Common myeloid progenitor, CD34-positive (primary cell): ENCODE data around the gene LFNG.
A peak's percentile ranks its signal among the peaks of the same experiment; 100 is the strongest.

Experiments
- CTCF ChIA-PET: fragments of 350-600 bp; sonication (Branson Sonifier 250); formaldehyde crosslinking; loops from one replicate; lab custom pipeline; 2021; ENCODE audit warnings: antibody characterized with exemption; lab: Charles Lee
- POLR2A ChIA-PET: fragments of 350-600 bp; sonication (Branson Sonifier 250); formaldehyde crosslinking; loops from one replicate; lab custom pipeline; 2021; ENCODE audit warnings: antibody characterized with exemption; lab: Charles Lee
- DNase-seq, 3 donors: peaks; one replicate each; pipeline versions ENCODE4 v3.0.0 to v3.0.0-alpha.2; 2013
- H3K27ac ChIP-seq, 2 experiments: 1 replicate in 1 of 2; 2 replicates in 1 of 2; pipeline ENCODE4 v1.7.0; 2013; ENCODE audit warnings: inconsistent platforms in 2 of 2, low read length in 2 of 2, mild to moderate bottlenecking in 2 of 2, low read depth in 1 of 2, moderate library complexity in 1 of 2; ENCODE audit not compliant: severe bottlenecking in 2 of 2, insufficient read depth in 1 of 2, poor library complexity in 1 of 2
- H3K27me3 ChIP-seq, 5 experiments: replicated peaks in 2 of 5; 1 replicate in 3 of 5; 2 replicates in 2 of 5; pipeline versions ENCODE4 v1.6.1 to v1.7.0; 2013; ENCODE audit warnings: low read length in 4 of 5, mild to moderate bottlenecking in 2 of 5, moderate library complexity in 2 of 5, inconsistent platforms in 1 of 5; ENCODE audit not compliant: insufficient read depth in 5 of 5, control insufficient read depth in 4 of 5
- H3K36me3 ChIP-seq, 4 experiments: 1 replicate in 2 of 4; 2 replicates in 2 of 4; pipeline versions ENCODE4 v1.6.1 to v1.7.0; 2013; ENCODE audit warnings: low read length in 3 of 4, control low read depth in 1 of 4, mild to moderate bottlenecking in 1 of 4; ENCODE audit not compliant: control insufficient read depth in 4 of 4, insufficient read depth in 4 of 4
- H3K4me1 ChIP-seq, 4 experiments: 1 replicate in 3 of 4; 2 replicates in 1 of 4; pipeline versions ENCODE4 v1.6.1 to v1.7.1; 2013; ENCODE audit warnings: low read length in 3 of 4, mild to moderate bottlenecking in 3 of 4, control low read depth in 1 of 4, inconsistent platforms in 1 of 4, moderate library complexity in 1 of 4; ENCODE audit not compliant: control insufficient read depth in 4 of 4, insufficient read depth in 4 of 4; ENCODE audit errors: control extremely low read depth in 1 of 4
- H3K4me3 ChIP-seq, 7 experiments: 1 replicate in 4 of 7; 2 replicates in 3 of 7; pipeline versions ENCODE4 v1.5.1 to v1.7.0; 2013; ENCODE audit warnings: mild to moderate bottlenecking in 7 of 7, low read length in 6 of 7, moderate library complexity in 6 of 7, inconsistent platforms in 2 of 7, low read depth in 2 of 7, control low read depth in 1 of 7; ENCODE audit not compliant: insufficient read depth in 4 of 7, control insufficient read depth in 1 of 7; ENCODE audit errors: extremely low read depth in 1 of 7
- H3K9me3 ChIP-seq, 5 experiments: 1 replicate in 4 of 5; 2 replicates in 1 of 5; pipeline versions ENCODE4 v1.6.1 to v1.7.1; 2013; ENCODE audit warnings: low read length in 4 of 5, mild to moderate bottlenecking in 2 of 5, inconsistent platforms in 1 of 5, low read depth in 1 of 5, moderate library complexity in 1 of 5; ENCODE audit not compliant: control insufficient read depth in 4 of 5, insufficient read depth in 2 of 5; ENCODE audit errors: control extremely low read depth in 1 of 5
- WGBS: methylation state at CpG from one replicate; pipeline ENCODE4 v1.1.5; 2013; ENCODE audit not compliant: insufficient coverage; 5-methylcytosine and 5-hydroxymethylcytosine counted together

The LFNG gene

DNA sequence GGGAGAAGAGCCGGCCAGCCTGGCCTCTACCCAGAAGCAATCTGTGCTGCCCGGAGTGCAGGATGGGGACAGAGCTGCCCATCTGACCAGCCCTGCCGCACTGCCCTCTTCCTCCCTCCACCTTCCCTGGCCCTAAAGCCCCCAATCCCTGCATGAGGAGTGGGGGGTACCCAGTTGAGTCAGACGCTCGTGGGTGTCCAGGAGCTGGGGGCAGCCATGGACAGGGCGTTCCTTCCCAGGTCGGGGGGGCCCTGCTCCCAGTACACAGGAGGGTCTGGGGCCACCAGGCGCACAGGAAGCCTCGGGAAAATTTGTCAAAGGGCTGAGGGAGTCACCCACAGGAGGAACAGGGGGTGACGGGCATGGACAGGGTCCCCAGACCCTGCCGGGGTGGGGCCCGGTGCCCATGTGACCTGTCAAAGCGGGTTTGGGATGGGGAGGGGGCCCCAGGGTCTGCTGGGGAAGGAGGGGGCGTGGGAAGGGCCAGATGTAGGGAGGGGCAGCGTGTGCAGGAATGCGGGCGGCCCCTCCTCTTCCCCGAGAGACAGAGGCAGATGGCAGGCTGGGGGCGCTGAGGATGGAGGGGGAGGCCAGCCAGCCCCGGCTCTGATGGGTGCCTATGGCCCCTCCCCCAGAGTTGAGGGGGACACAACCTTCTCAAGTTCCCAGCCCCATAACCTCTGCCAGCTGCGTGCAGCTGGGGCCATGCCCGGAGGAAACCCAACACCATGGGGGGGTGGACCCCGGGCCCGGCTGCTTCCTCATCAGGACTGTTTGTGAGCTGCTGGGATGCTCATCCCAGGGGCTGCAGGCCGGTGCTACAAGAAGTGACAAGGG lies 21.9 kb upstream of the LFNG start:
- H3K9me3 ChIP-seq: no peaks in the 10 kb centered on the region

DNA sequence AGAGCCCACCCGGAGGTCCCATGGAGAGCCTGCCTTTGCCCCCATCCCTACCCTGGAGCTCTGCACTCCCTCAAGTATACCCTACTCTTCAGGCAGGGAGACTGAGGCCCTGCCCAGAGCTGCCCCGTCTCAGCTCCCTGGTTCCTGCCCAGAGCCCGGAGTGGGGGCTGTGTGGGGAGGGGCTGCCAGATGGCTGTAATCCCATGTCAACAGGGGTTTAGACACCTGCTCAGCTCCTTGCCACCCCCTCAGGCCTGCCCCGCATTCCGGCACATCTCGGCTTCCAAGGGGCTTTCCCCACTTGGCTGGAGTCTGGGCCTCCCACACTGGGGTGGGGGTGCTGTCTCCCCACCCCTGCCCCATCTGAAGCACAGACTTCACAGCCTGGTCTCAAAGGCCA lies 20.9 kb upstream of the LFNG start:
- H3K9me3 ChIP-seq: no peaks in the 10 kb centered on the region
- no peak overlapping the region for H3K4me3 ChIP-seq
- no peaks in the 10 kb centered on the region for H3K27me3 ChIP-seq
- 93% methylated on average over 3 of the region's 6 CpGs for WGBS
- no peak for DNase-seq
- no peaks in the 10 kb centered on the region for H3K36me3 ChIP-seq
- ChIA-PET POLR2A (interaction anchor here (0.6 to 2.5 kb wide), 5 partner anchors 9 to 77 kb away, joined by 3 to 11 read pairs (median 6); no protein-coding TSS in a partner anchor), CTCF (interaction anchor here (0.8 to 1.4 kb wide), 7 partner anchors 9 to 41 kb away, joined by 3 to 10 read pairs (median 4); no protein-coding TSS in a partner anchor)
- H3K4me1 ChIP-seq: peaks cover 0 to 40% (median 36%) of the 10 kb centered on the region in 4 experiments
- no peak overlapping the region for H3K27ac ChIP-seq

More for the DNA sequence above, 21.9 kb upstream of the LFNG start:
- H3K36me3 ChIP-seq: no peaks in the 10 kb centered on the region
- H3K27me3 ChIP-seq: no peaks in the 10 kb centered on the region
- WGBS: 23% methylated on average over 21 of the region's 25 CpGs
- peaks cover 0 to 36% (median 30%) of the 10 kb centered on the region in 4 experiments for H3K4me1 ChIP-seq
- POLR2A ChIA-PET: interaction anchor here (0.6 to 2.5 kb wide), 5 partner anchors 9 to 78 kb away, joined by 3 to 11 read pairs (median 6); no protein-coding TSS in a partner anchor
- CTCF ChIA-PET: interaction anchor here (0.7 to 1.7 kb wide), 8 partner anchors 10 to 47 kb away, joined by 3 to 10 read pairs (median 4); no protein-coding TSS in a partner anchor
- peak; percentile 22 to 83 (median 79) for DNase-seq
- no peak overlapping the region for H3K27ac ChIP-seq
- H3K4me3 ChIP-seq: peak overlapping the region in 2 of 7 experiments; percentile 26 to 33

- WGBS: 100% methylated on average over 6 of the region's 7 CpGs
- POLR2A ChIA-PET: interaction anchor here (1.9 to 2.5 kb wide), 2 partner anchors 9 to 12 kb away, joined by 6 to 10 read pairs; no protein-coding TSS in a partner anchor
These were observed 20.4 kb upstream of the LFNG start for GRCh38 chr7:2499181-2499580.

GRCh38 chr7:2499719-2500430 lies 19.7 kb upstream of the LFNG start:
- no peak for DNase-seq
- Histone ChIP-seq H3K27ac (no peak overlapping the region), H3K36me3 (no peaks in the 10 kb centered on the region), H3K4me3 (no peak overlapping the region), H3K4me1 (peaks cover 0 to 35% (median 30%) of the 10 kb centered on the region in 4 experiments), H3K27me3 (no peaks in the 10 kb centered on the region), H3K9me3 (no peaks in the 10 kb centered on the region)
- POLR2A ChIA-PET: interaction anchor here (1.9 to 2.5 kb wide), 2 partner anchors 9 to 11 kb away, joined by 6 to 10 read pairs; no protein-coding TSS in a partner anchor
- 98% methylated on average over 20 of the region's 27 CpGs for WGBS
- CTCF ChIA-PET: interaction anchor here (0.9 to 1.5 kb wide), 3 partner anchors 18 to 40 kb away, joined by 3 to 5 read pairs (median 4); no protein-coding TSS in a partner anchor

More at GRCh38 chr7:2499181-2499580, 20.4 kb upstream of the LFNG start:
- Histone ChIP-seq H3K36me3 (no peaks in the 10 kb centered on the region), H3K4me3 (no peak overlapping the region), H3K27me3 (no peaks in the 10 kb centered on the region), H3K27ac (no peak overlapping the region), H3K9me3 (no peaks in the 10 kb centered on the region), H3K4me1 (peaks cover 0 to 40% (median 35%) of the 10 kb centered on the region in 4 experiments)
- no peak for DNase-seq
- CTCF ChIA-PET: interaction anchor here (0.9 to 1.5 kb wide), 6 partner anchors 12 to 40 kb away, joined by 3 to 5 read pairs (median 4); no protein-coding TSS in a partner anchor

GRCh38 chr7:2500701-2501100 lies 18.9 kb upstream of the LFNG start:
- no peaks in the 10 kb centered on the region for H3K36me3 ChIP-seq
- H3K27ac ChIP-seq: no peak overlapping the region
- H3K27me3 ChIP-seq: no peaks in the 10 kb centered on the region
- no peaks in the 10 kb centered on the region for H3K9me3 ChIP-seq
- H3K4me1 ChIP-seq: peaks cover 0 to 34% (median 29%) of the 10 kb centered on the region in 4 experiments
- ChIA-PET CTCF (interaction anchor here (1.0 to 2.7 kb wide), 3 partner anchors 13 to 22 kb away, joined by 3 to 9 read pairs (median 5); no protein-coding TSS in a partner anchor), POLR2A (no interaction called here)
- no peak for DNase-seq
- no peak overlapping the region for H3K4me3 ChIP-seq
- 97% methylated on average over 8 of the region's 12 CpGs for WGBS

DNA sequence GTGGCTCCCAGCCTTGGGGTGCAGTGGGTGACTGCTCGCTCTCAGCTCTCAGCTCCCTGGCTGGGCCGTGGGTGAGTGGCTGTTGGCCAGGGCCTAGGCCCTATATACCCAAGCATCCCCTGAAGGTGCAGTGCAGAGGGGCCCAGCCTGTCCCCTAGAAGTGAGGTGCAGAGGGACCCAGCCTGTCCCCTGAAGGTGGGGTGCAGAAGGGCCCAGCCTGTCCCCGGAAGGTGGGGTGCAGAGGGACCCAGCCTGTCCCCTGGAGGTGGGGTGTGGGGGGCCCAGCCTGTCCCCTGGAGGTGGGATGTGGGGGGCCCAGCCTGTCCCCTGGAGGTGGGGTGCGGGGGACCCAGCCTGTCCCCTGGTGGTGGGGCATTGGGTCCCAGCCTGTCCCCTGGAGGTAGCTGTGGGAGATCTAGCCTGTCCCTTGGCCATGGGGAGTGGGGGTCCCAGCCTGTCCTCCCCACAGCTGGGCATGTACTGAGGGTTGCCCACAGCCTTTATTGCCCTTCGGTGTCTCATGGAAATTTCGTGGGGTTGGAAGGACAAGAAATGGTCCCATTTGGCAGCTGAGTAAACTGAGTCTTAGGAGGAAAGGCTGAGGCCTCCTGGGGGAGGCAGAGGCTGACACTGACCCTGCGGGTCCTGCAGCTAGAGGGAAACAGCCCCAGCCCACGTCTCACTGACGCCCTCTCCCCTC lies 17.5 kb upstream of the LFNG start:
- Histone ChIP-seq H3K9me3 (no peaks in the 10 kb centered on the region), H3K27me3 (no peaks in the 10 kb centered on the region), H3K27ac (no peak overlapping the region), H3K4me3 (no peak overlapping the region), H3K4me1 (peaks cover 0 to 34% (median 29%) of the 10 kb centered on the region in 4 experiments), H3K36me3 (no peaks in the 10 kb centered on the region)
- 100% methylated on average over 6 of the region's 9 CpGs for WGBS
- ChIA-PET POLR2A (no interaction called here), CTCF (interaction anchor here (0.7 to 2.7 kb wide), 5 partner anchors 9 to 51 kb away, joined by 3 to 9 read pairs (median 4); no protein-coding TSS in a partner anchor)
- no peak for DNase-seq
